SKM-1 treated with dmso at 0.1 percent for 144 hours (cell line): Measurements from ENCODE around the gene GPC6.
"Not testable (repeated sequence)": the region's sequence is repeated elsewhere in the genome, so short reads cannot be mapped to it uniquely, and the experiment has no call there.

Source experiments
- DNase-seq: peaks from one replicate; lab custom pipeline; 2025; ENCODE audit not compliant: unreplicated experiment; lab: John Stamatoyannopoulos, UW

The GPC6 gene

GRCh38 chr13:93318534-93319254, 92.1 kb downstream of the GPC6 start:
- DNase-seq = peak; percentile 79

GRCh38 chr13:93320942-93321341, 94.3 kb downstream of the GPC6 start:
- no peak for DNase-seq

GRCh38 chr13:93323880-93324279, 97.3 kb downstream of the GPC6 start:
- DNase-seq = not testable (repeated sequence)

GRCh38 chr13:93325303-93326233, 99.0 kb downstream of the GPC6 start:
- no peak for DNase-seq

GRCh38 chr13:93326234-93326811, 99.7 kb downstream of the GPC6 start:
- no peak for DNase-seq

- DNase-seq = no peak
These were observed 102.3 kb downstream of the GPC6 start for GRCh38 chr13:93328943-93329342.

- no peak for DNase-seq
These were observed 110.1 kb downstream of the GPC6 start for GRCh38 chr13:93336728-93337127.

GRCh38 chr13:93338030-93338429, 111.4 kb downstream of the GPC6 start:
- DNase-seq = no peak

- no peak for DNase-seq
These were observed 112.3 kb downstream of the GPC6 start for GRCh38 chr13:93338906-93339305.

GRCh38 chr13:93339550-93339949, 112.9 kb downstream of the GPC6 start:
- DNase-seq = no peak

- no peak for DNase-seq
These were observed 114.9 kb downstream of the GPC6 start for GRCh38 chr13:93341517-93341916.

- DNase-seq = no peak
These were observed 116.5 kb downstream of the GPC6 start for GRCh38 chr13:93343097-93343496.

- DNase-seq = no peak
These were observed 117.6 kb downstream of the GPC6 start for GRCh38 chr13:93344048-93344705.

GRCh38 chr13:93345024-93345423, 118.4 kb downstream of the GPC6 start:
- no peak for DNase-seq

- no peak for DNase-seq
These were observed 119.2 kb downstream of the GPC6 start for GRCh38 chr13:93345770-93346169.

GRCh38 chr13:93352616-93353015, 126.0 kb downstream of the GPC6 start:
- DNase-seq = no peak

- no peak for DNase-seq
These were observed 128.5 kb downstream of the GPC6 start for GRCh38 chr13:93355094-93355493.

GRCh38 chr13:93356469-93356868, 129.9 kb downstream of the GPC6 start:
- no peak for DNase-seq

- no peak for DNase-seq
These were observed 133.4 kb downstream of the GPC6 start for GRCh38 chr13:93360021-93360420.

GRCh38 chr13:93361703-93362102, 135.1 kb downstream of the GPC6 start:
- DNase-seq = no peak

- DNase-seq = no peak
These were observed 137.6 kb downstream of the GPC6 start for GRCh38 chr13:93364166-93364565.
